ENCODE results near the gene COL26A1.

DNA sequence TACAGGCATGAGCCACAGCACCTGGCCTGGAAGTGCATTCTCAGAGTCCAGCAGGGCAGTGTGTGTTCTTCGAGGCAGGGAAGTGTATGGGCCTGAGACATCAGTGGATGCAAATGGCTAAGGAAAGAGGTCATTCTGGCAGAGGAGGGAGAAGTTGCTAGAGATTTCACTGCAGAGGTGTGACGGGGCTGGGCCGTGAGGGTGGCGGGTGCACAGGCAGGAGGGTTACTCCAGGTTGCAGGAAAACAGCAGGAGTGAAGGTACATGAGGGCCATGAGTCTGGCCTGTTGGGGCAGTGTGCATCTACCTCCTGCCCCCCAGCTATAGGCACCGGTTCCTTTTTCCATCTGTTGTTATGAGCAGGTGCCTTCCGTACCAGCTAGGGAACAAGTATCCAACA is 29.3 kb downstream of the COL26A1 start:
- TF ChIP-seq, protein P1, sequence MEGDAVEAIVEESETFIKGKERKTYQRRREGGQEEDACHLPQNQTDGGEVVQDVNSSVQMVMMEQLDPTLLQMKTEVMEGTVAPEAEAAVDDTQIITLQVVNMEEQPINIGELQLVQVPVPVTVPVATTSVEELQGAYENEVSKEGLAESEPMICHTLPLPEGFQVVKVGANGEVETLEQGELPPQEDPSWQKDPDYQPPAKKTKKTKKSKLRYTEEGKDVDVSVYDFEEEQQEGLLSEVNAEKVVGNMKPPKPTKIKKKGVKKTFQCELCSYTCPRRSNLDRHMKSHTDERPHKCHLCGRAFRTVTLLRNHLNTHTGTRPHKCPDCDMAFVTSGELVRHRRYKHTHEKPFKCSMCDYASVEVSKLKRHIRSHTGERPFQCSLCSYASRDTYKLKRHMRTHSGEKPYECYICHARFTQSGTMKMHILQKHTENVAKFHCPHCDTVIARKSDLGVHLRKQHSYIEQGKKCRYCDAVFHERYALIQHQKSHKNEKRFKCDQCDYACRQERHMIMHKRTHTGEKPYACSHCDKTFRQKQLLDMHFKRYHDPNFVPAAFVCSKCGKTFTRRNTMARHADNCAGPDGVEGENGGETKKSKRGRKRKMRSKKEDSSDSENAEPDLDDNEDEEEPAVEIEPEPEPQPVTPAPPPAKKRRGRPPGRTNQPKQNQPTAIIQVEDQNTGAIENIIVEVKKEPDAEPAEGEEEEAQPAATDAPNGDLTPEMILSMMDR (conservative IDR thresholded peaks at IDR 0.05; ENCODE audit: low read depth, low read length), result no peak
- no peak for TF ChIP-seq EZH2 (IDR thresholded peaks at IDR 0.05; ENCODE audit: low read length, unreplicated experiment)

All from PC-3 (cell line).